H1 (cell line): ENCODE data around the gene VPS26A. TPM values are rescaled to one million over a fixed set of nuclear protein-coding genes. Genes with fewer than 3 reads are reported as not detected.

ENCODE experiments used
- CTCF ChIA-PET: fragments of 300-600 bp; sonication (Branson Sonifier 250); formaldehyde crosslinking; loops from one replicate; lab custom pipeline; 2021; ENCODE audit not compliant: partially characterized antibody; lab: Charles Lee
- POLR2A ChIA-PET: fragments of 300-600 bp; sonication (Branson Sonifier 250); formaldehyde crosslinking; loops from one replicate; lab custom pipeline; 2021; ENCODE audit warnings: inconsistent platforms; ENCODE audit not compliant: partially characterized antibody; lab: Charles Lee
- DNase-seq, 2 experiments: peaks; one replicate each; pipeline versions ENCODE4 v3.0.0 to v3.0.0-alpha.2; 2010 to 2022; ENCODE audit warnings: low spot score in 2 of 2, low read depth in 1 of 2, mixed read lengths in 1 of 2
- FAIRE-seq: peaks from 2 replicates; lab custom pipeline; 2011; peaks lifted over from hg19 to GRCh38; lab: Jason Lieb, UNC
- H2AFZ ChIP-seq: 2 replicates; pipeline ENCODE4 v1.8.1; 2012; ENCODE audit warnings: low read length, inconsistent platforms
- H2AK5ac ChIP-seq: 2 replicates; pipeline ENCODE4 v1.6.1; 2013; ENCODE audit warnings: low read depth, low read length
- H2BK120ac ChIP-seq: replicated peaks from 2 replicates; pipeline ENCODE3; 2013; ENCODE audit warnings: low read depth, low read length, inconsistent platforms
- H2BK12ac ChIP-seq: 2 replicates; pipeline ENCODE4 v1.6.1; 2013; ENCODE audit warnings: low read depth, low read length
- H2BK15ac ChIP-seq: 2 replicates; pipeline ENCODE4 v1.6.1; 2013; ENCODE audit warnings: low read length
- H2BK20ac ChIP-seq: 2 replicates; pipeline ENCODE4 v1.6.1; 2013; ENCODE audit warnings: low read length
- H2BK5ac ChIP-seq: 2 replicates; pipeline ENCODE4 v1.6.1; 2013; ENCODE audit warnings: low read depth, low read length
- H3K14ac ChIP-seq: 2 replicates; pipeline ENCODE4 v1.6.1; 2013; ENCODE audit warnings: inconsistent platforms; ENCODE audit not compliant: insufficient read length
- H3K18ac ChIP-seq: 2 replicates; pipeline ENCODE4 v1.6.1; 2013; ENCODE audit warnings: low read length; ENCODE audit errors: extremely low read depth
- H3K23ac ChIP-seq: 2 replicates; pipeline ENCODE4 v1.6.1; 2013; ENCODE audit warnings: inconsistent platforms; ENCODE audit not compliant: insufficient read length
- H3K23me2 ChIP-seq: 2 replicates; pipeline ENCODE4 v1.6.1; 2013; ENCODE audit warnings: low read depth, low read length
- H3K27ac ChIP-seq: 2 replicates; pipeline ENCODE4 v1.6.1; 2011; ENCODE audit warnings: low read depth, low read length, inconsistent platforms
- H3K27me3 ChIP-seq, 4 experiments: replicated peaks in 1 of 4; 1 replicate in 1 of 4; 2 replicates in 3 of 4; pipeline versions ENCODE4 v1.6.1 to v1.8.1; 2011 to 2013; ENCODE audit warnings: low read length in 3 of 4, mild to moderate bottlenecking in 3 of 4, inconsistent platforms in 2 of 4, mixed read lengths in 2 of 4, moderate library complexity in 1 of 4; ENCODE audit not compliant: control insufficient read depth in 3 of 4, insufficient read depth in 3 of 4; ENCODE audit errors: extremely low read depth in 1 of 4
- H3K36me3 ChIP-seq, 4 experiments: 2 replicates each; pipeline versions ENCODE4 v1.6.1 to v1.8.1; 2011 to 2013; ENCODE audit warnings: mild to moderate bottlenecking in 4 of 4, low read length in 3 of 4, moderate library complexity in 2 of 4, control low read depth in 1 of 4, inconsistent platforms in 1 of 4; ENCODE audit not compliant: insufficient read depth in 4 of 4, control insufficient read depth in 2 of 4
- H3K4ac ChIP-seq: replicated peaks from 2 replicates; pipeline ENCODE3; 2013; ENCODE audit warnings: low read length, low read depth, mixed read lengths, inconsistent platforms; ENCODE audit not compliant: insufficient read length
- H3K4me1 ChIP-seq, 4 experiments: replicated peaks in 1 of 4; 1 replicate in 1 of 4; 2 replicates in 3 of 4; pipeline versions ENCODE4 v1.6.1 to v1.8.1; 2011 to 2013; ENCODE audit warnings: low read length in 3 of 4, inconsistent platforms in 2 of 4, mixed read lengths in 1 of 4; ENCODE audit not compliant: insufficient read depth in 4 of 4, control insufficient read depth in 3 of 4
- H3K4me2 ChIP-seq, 2 experiments: 2 replicates each; pipeline versions ENCODE4 v1.6.1 to v1.8.1; 2011 to 2013; ENCODE audit warnings: low read depth in 2 of 2, low read length in 2 of 2, control low read depth in 1 of 2, inconsistent platforms in 1 of 2, mild to moderate bottlenecking in 1 of 2; ENCODE audit not compliant: insufficient read depth in 1 of 2
- H3K4me3 ChIP-seq, 4 experiments: fragments of 200-600, 300-600 bp in 1 of 4; sonication (generic), shearing (Covaris generic), sonication (Bioruptor Twin) in 1 of 4; 2 replicates each; pipeline versions ENCODE4 v1.5.1 to v1.8.1; 2011 to 2016; ENCODE audit warnings: low read length in 4 of 4, low read depth in 3 of 4, control low read depth in 2 of 4, inconsistent platforms in 2 of 4, mild to moderate bottlenecking in 2 of 4, mixed read lengths in 1 of 4, moderate library complexity in 1 of 4; ENCODE audit not compliant: insufficient read depth in 2 of 4; ENCODE audit errors: extremely low read depth in 1 of 4
- H3K56ac ChIP-seq: replicated peaks from 2 replicates; pipeline ENCODE3; 2013; ENCODE audit warnings: low read depth, mild to moderate bottlenecking, mixed read lengths, low read length, inconsistent platforms; ENCODE audit not compliant: insufficient read length
- H3K79me1 ChIP-seq: 2 replicates; pipeline ENCODE4 v1.6.1; 2013; ENCODE audit warnings: low read depth, low read length, control low read depth
- H3K79me2 ChIP-seq, 2 experiments: 2 replicates each; pipeline versions ENCODE4 v1.6.1 to v1.8.1; 2012 to 2013; ENCODE audit warnings: low read length in 2 of 2, mild to moderate bottlenecking in 2 of 2, inconsistent platforms in 1 of 2; ENCODE audit not compliant: insufficient read depth in 2 of 2, control insufficient read depth in 1 of 2
- H3K9ac ChIP-seq, 4 experiments: replicated peaks in 1 of 4; 1 replicate in 1 of 4; 2 replicates in 3 of 4; pipeline versions ENCODE4 v1.6.1 to v1.8.1; 2011 to 2013; ENCODE audit warnings: low read depth in 3 of 4, low read length in 3 of 4, control low read depth in 2 of 4, mild to moderate bottlenecking in 2 of 4, moderate library complexity in 2 of 4, inconsistent platforms in 1 of 4; ENCODE audit errors: extremely low read depth in 1 of 4
- H3K9me3 ChIP-seq, 2 experiments: 2 replicates each; pipeline versions ENCODE4 v1.6.1 to v1.8.1; 2012 to 2013; ENCODE audit warnings: mild to moderate bottlenecking in 2 of 2, moderate library complexity in 2 of 2, control low read depth in 1 of 2, inconsistent platforms in 1 of 2, low read depth in 1 of 2, low read length in 1 of 2, mixed read lengths in 1 of 2; ENCODE audit not compliant: insufficient read depth in 2 of 2
- H4K20me1 ChIP-seq, 2 experiments: replicated peaks in 1 of 2; 2 replicates each; pipeline versions ENCODE3 to v1.8.1; 2011 to 2013; ENCODE audit warnings: inconsistent platforms in 2 of 2, low read length in 2 of 2, mild to moderate bottlenecking in 1 of 2; ENCODE audit not compliant: insufficient read depth in 2 of 2, control insufficient read depth in 1 of 2
- H4K5ac ChIP-seq: 2 replicates; pipeline ENCODE4 v1.6.1; 2013; ENCODE audit warnings: low read length, low read depth, mixed read lengths, inconsistent platforms; ENCODE audit not compliant: insufficient read length
- H4K8ac ChIP-seq: 2 replicates; pipeline ENCODE4 v1.8.0; 2013; ENCODE audit warnings: mild to moderate bottlenecking, moderate library complexity, low read length, inconsistent platforms; ENCODE audit not compliant: insufficient read depth; ENCODE audit errors: extremely low read depth
- H4K91ac ChIP-seq: replicated peaks from 2 replicates; pipeline ENCODE3; 2013; ENCODE audit warnings: low read length, mixed read lengths, inconsistent platforms; ENCODE audit not compliant: insufficient read length
- BACH1 ChIP-seq: IDR thresholded peaks from 2 replicates; pipeline ENCODE4 v1.6.1; 2012; ENCODE audit warnings: low read length, improper control_type of control experiment
- CHD1 ChIP-seq: IDR thresholded peaks from 2 replicates; pipeline ENCODE4 v1.6.1; 2012; ENCODE audit warnings: low read depth, low read length, improper control_type of control experiment
- NRF1 ChIP-seq: IDR thresholded peaks from 2 replicates; pipeline ENCODE4 v1.6.1; 2011; ENCODE audit warnings: mild to moderate bottlenecking, low read depth, low read length, improper control_type of control experiment
- POLR2A ChIP-seq, 2 experiments: IDR thresholded peaks; 1 replicate in 1 of 2; 2 replicates in 1 of 2; pipeline ENCODE4 v1.6.1; 2011; ENCODE audit warnings: low read depth in 2 of 2, low read length in 2 of 2, mild to moderate bottlenecking in 2 of 2; ENCODE audit errors: control extremely low read depth in 1 of 2
- RBBP5 ChIP-seq: IDR thresholded peaks from 2 replicates; pipeline ENCODE4 v1.7.1; 2012; ENCODE audit warnings: low read depth, mild to moderate bottlenecking, inconsistent platforms, low read length, moderate library complexity, borderline replicate concordance
- RXRA ChIP-seq: IDR thresholded peaks from 2 replicates; pipeline ENCODE4 v1.6.1; 2011; ENCODE audit warnings: low read depth, mild to moderate bottlenecking, low read length, moderate library complexity; ENCODE audit not compliant: insufficient read depth
- SP4 ChIP-seq: IDR thresholded peaks from 2 replicates; pipeline ENCODE4 v1.6.1; 2012; ENCODE audit warnings: low read length, inconsistent platforms
- TCF12 ChIP-seq: IDR thresholded peaks from 2 replicates; pipeline ENCODE4 v1.6.1; 2011; ENCODE audit warnings: low read depth, mild to moderate bottlenecking, low read length
- WGBS, 2 experiments: shearing (Covaris generic) in 1 of 2; methylation state at CpG; one replicate each; pipeline versions ENCODE4 v1.1.6 to v1.1.7; 2013 to 2015; ENCODE audit warnings: low lambda C conversion rate in 2 of 2, mixed read lengths in 2 of 2, inconsistent platforms in 1 of 2, low coverage in 1 of 2, missing lambda C conversion rate in 1 of 2; ENCODE audit not compliant: insufficient replicate concordance in 2 of 2, insufficient coverage in 1 of 2, insufficient read length in 1 of 2; ENCODE audit errors: extremely low coverage in 1 of 2, missing lambda C conversion rate in 1 of 2; 5-methylcytosine and 5-hydroxymethylcytosine counted together
- polyA plus RNA-seq, 7 experiments: library from polyadenylated mRNA; depleted of rRNA in 3 of 7; stranded (reverse) in 5 of 7; unstranded in 2 of 7; fragments of >200 nt in 5 of 7; fragments of 200-250 nt in 2 of 7; gene quantifications; 1 replicate in 5 of 7; 2 replicates in 1 of 7; 4 replicates in 1 of 7; pipeline versions ENCODE4 v1.2.1 to v1.2.3, GENCODE V29; 2011 to 2013; ENCODE audit warnings: missing spikeins in 2 of 7, mixed read lengths in 2 of 7
- total RNA-seq: library from RNA; stranded (reverse); fragmentation: NEBNext Ultra II Directional; extraction: Animal tissue kit (Norgen Biotek cat#: 25700); gene quantifications from 2 replicates; pipeline ENCODE4 v1.2.1, GENCODE V29; 2021

The VPS26A gene
- total and polyA plus RNA-seq, 2 of the 8 experiments (the other 6 are each of a cell fraction or from before 2014, with no cell fraction given) = 10.7 to 44.8 TPM

- Histone ChIP-seq H3K4ac (no peak overlapping the region), H3K23me2 (peaks cover 7% of the 10 kb centered on the region), H2BK12ac (no peak overlapping the region), H2BK15ac (no peak overlapping the region), H4K20me1 (peaks cover 4 to 11% of the 10 kb centered on the region in 2 experiments), H3K23ac (no peak overlapping the region), H3K27me3 (no peaks in the 10 kb centered on the region), H3K79me2 (peaks cover 21 to 55% of the 10 kb centered on the region in 2 experiments), H4K5ac (no peak overlapping the region), H3K9me3 (no peaks in the 10 kb centered on the region), H3K4me2 (no peak overlapping the region; a peak in 1 of 4 replicates), H4K91ac (no peak overlapping the region), H2BK20ac (no peak overlapping the region), H2AK5ac (no peak overlapping the region), H3K79me1 (no peaks in the 10 kb centered on the region; the same call in none of the 2 replicates), H3K14ac (no peak overlapping the region), H3K27ac (no peak overlapping the region), H2BK120ac (no peak overlapping the region), H3K4me3 (no peak overlapping the region), H3K18ac (no peak overlapping the region), H3K9ac (no peak overlapping the region), H3K36me3 (peaks cover 4 to 16% (median 8%) of the 10 kb centered on the region in 4 experiments; a peak in 6 of 8 replicates), H4K8ac (no peak overlapping the region), H3K56ac (no peak overlapping the region), H2AFZ (no peak overlapping the region), H2BK5ac (no peak overlapping the region), H3K4me1 (peaks cover 0 to 10% (median 2%) of the 10 kb centered on the region in 4 experiments; a peak in 5 of 7 replicates)
- no peak for DNase-seq
- 95% methylated on average over 4 of the region's 4 CpGs; no CpG with 5 or more reads in 1 of the 2 experiments for WGBS, 2 experiments
- no peak for FAIRE-seq
- CTCF ChIA-PET = interaction anchor here (0.7 kb wide), 1 partner anchor 120 kb away, joined by 3 read pairs; no protein-coding TSS in a partner anchor
- TF ChIP-seq CHD1 (no peak), SP4 (no peak), NRF1 (no peak), RXRA (no peak), RBBP5 (no peak), POLR2A (IDR thresholded peaks at IDR 0.05; ENCODE audit: control extremely low read depth in 1 of 2, low read depth in 2 of 2, low read length in 2 of 2) (no peak), TCF12 (no peak), BACH1 (no peak)
- POLR2A ChIA-PET = no interaction called here
Measured at GRCh38 chr10:69182005-69182404, 58.0 kb downstream of the VPS26A start.
